ENCODE results near the gene FCAMR.

Gene FCAMR

GRCh38 chr1:207000651-207001291, 30.5 kb upstream of the FCAMR start:
- no peak for DNase-seq (ENCODE audit: low read depth)

- DNase-seq (ENCODE audit: low read depth) = no peak
These were observed 28.6 kb upstream of the FCAMR start for GRCh38 chr1:206998816-206999215.

- no peak for DNase-seq (ENCODE audit: low read depth)
These were observed 22.5 kb upstream of the FCAMR start for GRCh38 chr1:206992790-206993189.

GRCh38 chr1:206987873-206988272, 17.6 kb upstream of the FCAMR start:
- no peak for DNase-seq (ENCODE audit: low read depth)

- no peak for DNase-seq (ENCODE audit: low read depth)
These were observed 16.6 kb upstream of the FCAMR start for GRCh38 chr1:206986885-206987284.

DNA sequence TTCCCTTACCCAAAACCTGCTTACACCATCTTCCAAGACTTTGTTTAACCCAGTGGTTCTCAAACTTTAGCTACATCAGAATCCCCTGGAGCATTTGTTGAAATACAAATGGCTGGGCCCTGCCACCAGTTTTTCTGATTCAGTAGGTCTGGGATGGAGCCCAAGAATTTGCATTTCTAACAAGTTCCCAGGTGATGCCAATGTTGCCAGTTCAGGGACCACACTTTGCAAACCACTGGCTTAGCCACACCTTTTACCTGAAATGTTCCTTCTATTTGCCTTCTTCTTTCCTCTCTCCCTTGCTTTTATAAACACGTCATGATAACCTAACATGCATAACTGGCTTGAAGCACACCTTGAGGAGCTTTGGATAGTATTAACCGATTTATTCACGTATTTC, 16.1 kb upstream of the FCAMR start:
- no peak for DNase-seq (ENCODE audit: low read depth)

- DNase-seq (ENCODE audit: low read depth) = no peak
These were observed 15.0 kb upstream of the FCAMR start for GRCh38 chr1:206985162-206985749.

DNA sequence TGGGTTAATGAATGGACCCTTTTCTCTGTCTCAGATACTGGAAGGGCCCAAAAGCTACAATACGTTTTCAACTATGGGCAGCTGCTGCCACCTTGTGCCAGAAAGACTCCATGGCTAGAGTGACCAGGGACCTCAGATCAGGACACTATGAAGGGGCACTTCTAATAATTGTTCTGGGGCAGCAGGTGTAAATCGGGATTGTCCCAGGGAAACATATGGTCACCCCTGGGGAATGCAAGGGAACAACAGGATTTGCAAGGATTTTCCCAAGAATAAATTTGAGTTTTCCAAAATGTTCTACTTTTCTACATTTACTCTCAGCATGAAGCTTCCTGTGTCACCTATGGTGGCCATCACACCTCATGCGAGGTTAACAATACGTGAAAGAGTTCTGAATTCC, 12.0 kb upstream of the FCAMR start:
- peak; percentile 38 for DNase-seq (ENCODE audit: low read depth)

DNA sequence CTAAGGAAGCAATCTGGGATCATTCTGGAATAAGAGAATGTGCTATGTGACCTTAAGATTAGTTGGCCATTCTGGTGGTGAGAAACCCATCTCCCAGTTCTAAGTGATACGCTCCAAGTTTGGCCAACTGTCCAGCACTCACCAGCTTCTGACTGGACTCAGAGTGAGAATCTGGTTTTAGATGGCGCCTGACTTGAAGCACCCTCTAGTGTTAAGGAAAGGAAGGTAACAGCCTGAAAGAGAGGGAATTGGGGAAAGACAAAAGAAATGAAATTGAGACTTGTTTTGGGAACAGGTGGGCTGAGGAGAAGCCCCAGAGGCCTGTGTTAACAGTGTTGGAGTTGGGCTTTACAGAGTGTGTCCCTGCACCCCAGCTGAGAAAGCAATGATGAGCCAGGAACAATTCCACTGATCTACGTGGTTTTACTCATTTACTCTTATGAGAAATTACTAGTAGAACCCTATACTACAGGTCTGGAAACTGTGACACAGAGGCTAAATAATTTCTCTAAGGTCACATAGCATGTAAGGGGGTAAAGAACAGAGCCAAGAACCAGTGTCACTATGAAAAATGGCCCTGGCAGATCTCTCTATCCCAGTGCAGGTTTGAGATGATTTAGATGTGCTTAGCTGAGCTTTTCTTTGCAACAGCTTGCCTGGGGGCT, 9.3 kb upstream of the FCAMR start:
- DNase-seq (ENCODE audit: low read depth) = no peak

GRCh38 chr1:206978259-206978658, 8.0 kb upstream of the FCAMR start:
- no peak for DNase-seq (ENCODE audit: low read depth)

- DNase-seq (ENCODE audit: low read depth) = no peak
These were observed 5.0 kb upstream of the FCAMR start for GRCh38 chr1:206975306-206975705.

DNA sequence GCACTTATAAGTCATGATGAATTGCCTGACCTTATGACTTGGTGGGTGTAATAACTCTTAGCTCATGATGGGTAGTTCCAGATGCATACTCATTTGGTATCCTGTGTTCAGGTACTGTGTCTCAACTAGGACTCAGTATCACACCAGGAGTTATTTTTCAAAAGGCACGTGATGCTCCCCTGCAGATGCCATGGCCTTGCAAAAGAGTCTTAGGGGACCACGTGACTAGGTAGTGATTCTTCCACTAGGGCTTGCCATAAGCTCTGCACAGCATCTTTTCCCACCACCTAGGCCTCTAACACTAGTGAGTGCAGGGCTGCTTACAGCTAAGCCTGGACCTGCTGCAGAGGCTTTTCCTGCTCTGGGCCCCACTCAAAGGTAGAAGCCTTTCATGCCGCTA, 3.9 kb upstream of the FCAMR start:
- no peak for DNase-seq (ENCODE audit: low read depth)

GRCh38 chr1:206972728-206973127, 2.5 kb upstream of the FCAMR start:
- no peak for DNase-seq (ENCODE audit: low read depth)

GRCh38 chr1:206971029-206971655, 882 bp upstream of the FCAMR start:
- DNase-seq (ENCODE audit: low read depth) = no peak

DNA sequence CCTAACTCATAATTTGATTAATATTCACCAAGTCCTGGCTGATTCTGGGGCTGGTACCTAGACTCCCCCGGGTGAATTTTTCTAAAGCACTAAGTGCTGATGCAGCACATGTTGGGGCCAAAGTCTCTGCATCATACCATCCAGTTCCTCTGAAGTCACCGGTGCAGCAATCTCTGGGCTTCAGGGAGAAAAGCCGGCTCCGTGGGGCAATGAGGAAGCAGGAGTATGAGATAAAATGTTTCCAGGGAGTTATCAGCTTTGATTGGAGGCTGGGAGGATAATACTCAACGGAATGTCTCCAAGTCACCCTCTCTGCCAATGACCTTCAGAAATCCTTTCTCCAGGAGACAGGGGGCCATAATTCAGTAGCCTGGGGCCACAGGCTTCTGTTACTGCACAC, 1.2 kb downstream of the FCAMR start:
- DNase-seq (ENCODE audit: low read depth) = no peak

DNA sequence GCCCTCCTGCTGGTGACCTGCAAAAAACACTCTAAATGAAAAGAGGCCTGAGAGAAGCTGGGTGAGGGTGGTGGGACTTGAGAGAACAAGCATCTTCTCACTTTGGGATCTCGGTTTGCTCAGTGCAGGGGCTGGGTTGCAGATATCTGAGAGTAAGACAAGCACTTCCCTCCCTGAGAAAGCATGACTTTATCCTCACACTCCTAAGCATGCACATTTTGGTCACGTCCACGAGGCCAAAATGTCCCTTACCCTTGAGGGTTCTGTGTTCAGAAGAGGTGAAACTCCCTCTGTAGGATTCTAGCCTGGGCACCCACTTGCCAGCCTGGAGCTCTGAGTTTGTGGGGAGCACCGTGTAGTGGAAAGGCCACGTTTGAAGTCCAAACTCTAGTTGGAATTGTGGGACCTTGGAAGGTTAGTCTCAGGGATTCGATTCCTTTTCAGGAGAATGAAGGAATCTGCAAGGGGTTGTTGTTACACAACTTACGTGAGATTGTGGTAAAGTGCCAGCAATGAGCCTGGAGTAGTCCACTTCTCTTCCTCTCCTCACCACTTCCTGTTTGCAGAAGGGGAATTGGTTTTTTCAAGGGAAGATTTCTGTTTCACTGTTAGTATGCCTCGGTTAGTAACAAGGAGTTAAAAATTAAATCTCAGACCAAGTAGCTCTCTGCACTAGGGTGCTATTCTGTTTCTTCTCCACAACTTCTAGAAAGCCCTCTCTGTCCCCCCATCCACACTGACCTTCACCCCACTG, 3.0 kb downstream of the FCAMR start:
- no peak for DNase-seq (ENCODE audit: low read depth)

- no peak for DNase-seq (ENCODE audit: low read depth)
These were observed 4.5 kb downstream of the FCAMR start for GRCh38 chr1:206965781-206966180.

DNA sequence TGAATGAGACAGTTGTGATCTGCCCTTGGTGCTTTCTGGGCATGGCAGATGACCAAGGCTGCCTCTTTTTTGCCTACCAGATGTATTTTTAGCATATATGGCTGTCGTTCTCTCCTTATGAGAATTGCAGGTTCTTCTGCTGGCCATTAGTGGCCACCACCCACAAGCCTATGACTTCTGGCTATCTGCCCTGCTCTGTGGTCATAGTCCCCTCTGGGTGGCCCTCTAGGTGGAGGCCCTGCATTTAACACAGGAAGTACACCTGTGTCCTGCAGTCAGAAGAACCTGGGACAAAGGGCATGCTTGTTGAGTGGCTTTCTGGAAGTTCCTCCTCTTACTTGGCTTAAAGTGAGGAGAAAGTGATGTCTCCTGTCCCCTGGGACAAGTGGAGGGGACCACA, 6.5 kb downstream of the FCAMR start:
- DNase-seq (ENCODE audit: low read depth) = no peak

DNA sequence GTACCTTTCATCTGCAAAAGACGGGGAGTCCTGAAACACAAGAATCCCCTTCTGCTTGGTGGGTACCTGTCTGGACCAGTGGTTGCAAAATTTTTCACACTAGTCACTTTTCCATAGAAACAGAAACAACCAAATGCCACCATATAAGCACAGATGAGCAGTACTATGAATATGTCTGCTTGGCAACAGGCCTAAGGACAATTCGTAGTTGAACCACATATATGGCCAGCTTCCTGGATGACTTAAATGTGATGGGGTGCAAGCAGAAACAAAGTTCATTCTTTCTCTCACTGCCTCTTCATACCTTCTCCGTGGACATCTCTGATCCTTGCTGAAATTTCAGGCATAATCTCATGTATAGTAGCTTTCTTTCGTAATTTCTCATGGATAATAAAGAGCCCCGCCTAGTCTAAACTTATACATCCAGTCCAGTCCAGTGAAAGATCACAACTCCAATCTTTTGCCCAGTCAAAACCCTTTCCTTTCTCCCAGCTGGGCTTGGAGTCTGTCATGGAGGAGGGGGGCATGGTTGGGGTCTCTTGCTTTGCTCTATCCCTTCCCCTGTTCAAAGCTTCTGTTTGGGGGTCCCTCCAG, 7.0 kb downstream of the FCAMR start:
- no peak for DNase-seq (ENCODE audit: low read depth)

- no peak for DNase-seq (ENCODE audit: low read depth)
These were observed 8.0 kb downstream of the FCAMR start for GRCh38 chr1:206962272-206962671.

DNA sequence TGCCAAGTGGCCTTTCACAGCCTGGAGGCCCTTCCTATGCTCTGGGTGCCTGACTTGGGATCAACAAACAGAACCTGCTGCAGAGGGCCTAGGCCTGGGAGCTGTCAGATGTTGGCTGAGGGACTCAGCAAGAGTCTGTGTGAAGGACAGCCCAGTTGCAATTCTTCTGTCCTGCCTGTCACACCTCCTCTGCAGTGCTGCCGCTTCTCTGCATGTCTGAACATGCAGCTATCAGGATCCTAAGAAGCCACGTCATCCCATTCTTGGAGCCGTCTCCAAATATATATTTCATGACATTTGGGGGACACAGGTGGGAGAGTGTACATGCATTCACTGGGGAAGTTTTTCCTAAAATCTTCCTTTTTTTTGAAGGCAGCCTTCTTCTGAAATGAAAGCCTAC, 8.6 kb downstream of the FCAMR start:
- DNase-seq (ENCODE audit: low read depth) = no peak

Measured in stimulated activated CD4-positive, alpha-beta T cell treated with anti-CD3 and anti-CD28 coated beads, Interleukin-2, amount 100 ng/mL, for 4 hours (primary cell).